RPMI8226 (cell line): ENCODE data around the gene RASGRF1.

Source experiments
- DNase-seq: peaks from one replicate; pipeline ENCODE4 v3.0.0-alpha.2; 2015

RASGRF1 gene

GRCh38 chr15:78983146-78983918, 107.2 kb downstream of the RASGRF1 start:
- no peak for DNase-seq

DNA sequence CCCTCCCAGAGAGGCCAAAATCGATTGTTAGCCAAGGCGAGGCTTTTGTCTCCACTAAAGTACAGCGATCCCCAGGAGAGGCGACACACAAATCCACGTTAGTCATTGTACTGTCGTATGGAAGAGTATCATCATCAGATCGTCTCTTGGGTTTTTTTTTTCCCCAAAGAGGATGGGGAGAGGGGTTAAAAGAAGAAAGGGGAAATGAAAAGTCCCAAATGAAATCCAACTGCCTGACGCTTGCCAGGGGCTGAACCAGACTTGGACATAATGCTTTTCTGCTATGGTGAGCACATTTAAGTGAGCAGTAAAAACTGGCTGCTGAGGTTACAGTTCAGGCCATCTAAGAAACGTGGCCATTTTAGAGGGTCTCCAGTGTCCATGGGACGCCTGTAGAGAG, 107.8 kb downstream of the RASGRF1 start:
- DNase-seq: no peak

DNA sequence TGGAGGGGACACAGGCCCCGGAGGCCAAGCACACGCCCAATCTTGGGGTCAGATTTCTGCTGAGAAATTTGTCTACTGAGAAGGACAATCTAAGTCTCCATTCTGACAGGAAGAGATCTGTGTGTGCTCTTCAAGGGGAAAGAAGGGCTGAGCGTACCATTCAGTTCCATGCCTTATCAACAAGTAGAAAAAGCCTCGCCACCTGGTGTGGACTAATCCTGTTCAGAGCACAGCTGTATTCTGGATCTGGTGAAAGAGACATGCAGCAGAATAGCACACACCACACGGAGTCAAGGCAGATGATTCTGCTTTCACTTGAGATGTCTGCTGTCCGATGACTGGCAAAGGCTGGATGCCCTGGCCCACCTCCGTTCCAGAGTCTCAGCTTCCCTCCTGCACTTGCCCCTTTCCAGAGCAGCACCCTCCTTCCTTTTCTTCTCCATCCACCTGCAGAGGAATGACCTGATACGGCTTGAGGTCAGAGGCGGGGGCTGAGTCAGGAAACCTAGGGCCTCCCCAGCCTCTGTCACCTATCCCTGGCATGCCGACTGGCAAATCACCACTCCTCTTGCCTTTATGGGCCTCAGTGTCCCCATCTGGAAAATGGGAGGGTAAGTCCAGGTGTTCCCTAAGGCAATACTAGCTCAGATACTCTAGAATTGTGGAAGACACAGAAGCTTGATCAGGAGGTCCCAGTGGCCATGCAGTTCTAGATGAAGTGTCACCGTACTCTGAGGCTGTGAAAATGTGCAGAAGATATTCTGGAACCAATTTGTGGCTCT, 108.9 kb downstream of the RASGRF1 start:
- DNase-seq: no peak

- peak; percentile 69 for DNase-seq
Observed at GRCh38 chr15:78979456-78980320, 110.9 kb downstream of the RASGRF1 start.

- DNase-seq: no peak
Observed at GRCh38 chr15:78978601-78979179, 111.9 kb downstream of the RASGRF1 start.

GRCh38 chr15:78977591-78978347, 112.8 kb downstream of the RASGRF1 start:
- no peak for DNase-seq

GRCh38 chr15:78977091-78977571, 113.4 kb downstream of the RASGRF1 start:
- DNase-seq: no peak

- no peak for DNase-seq
Observed at GRCh38 chr15:78976691-78977090, 113.9 kb downstream of the RASGRF1 start.

GRCh38 chr15:78974272-78974918, 116.2 kb downstream of the RASGRF1 start:
- no peak for DNase-seq

GRCh38 chr15:78969687-78970349, 120.8 kb downstream of the RASGRF1 start:
- no peak for DNase-seq

GRCh38 chr15:78968539-78969271, 121.9 kb downstream of the RASGRF1 start:
- DNase-seq: no peak

DNA sequence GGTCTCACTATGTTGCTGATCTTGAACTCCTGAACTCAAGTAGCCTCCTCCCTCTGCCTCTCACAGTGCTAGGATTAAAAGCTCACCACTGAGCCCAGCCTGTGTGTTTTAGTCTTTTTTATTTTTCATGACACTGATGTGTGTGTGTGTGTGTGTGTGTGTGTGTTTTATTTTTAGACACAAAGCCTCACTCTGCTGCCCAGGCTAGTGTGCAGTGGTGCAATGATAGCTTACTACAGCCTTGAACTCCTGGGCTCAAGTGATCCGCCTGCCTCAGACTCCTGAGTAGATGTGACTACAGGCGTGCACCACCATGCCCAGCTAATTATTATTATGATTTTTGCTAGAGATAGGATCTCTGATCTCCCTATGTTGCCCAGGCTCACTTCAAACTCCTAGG, 122.5 kb downstream of the RASGRF1 start:
- no peak for DNase-seq

GRCh38 chr15:78960308-78960707, 130.3 kb downstream of the RASGRF1 start:
- no peak for DNase-seq

DNA sequence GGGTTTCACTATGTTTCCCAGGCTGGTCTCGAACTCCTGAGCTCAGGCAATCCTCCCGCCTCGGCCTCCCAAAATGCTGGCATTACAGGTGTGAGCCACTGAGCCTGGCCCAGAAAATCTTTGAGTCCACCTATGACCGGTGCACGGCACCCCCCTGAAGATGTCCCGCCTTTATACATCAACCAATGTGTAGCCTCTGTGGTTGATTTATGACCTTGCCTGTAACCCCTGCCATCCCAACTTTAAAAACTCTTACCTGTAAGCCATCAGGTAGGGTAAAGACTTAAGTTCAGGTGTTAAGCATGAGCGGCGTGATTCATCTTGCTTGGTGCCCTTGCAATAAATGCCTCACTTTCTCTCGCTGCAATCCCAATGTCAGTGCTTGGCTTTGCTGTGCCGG, 131.2 kb downstream of the RASGRF1 start:
- no peak for DNase-seq

GRCh38 chr15:78957416-78958093, 133.0 kb downstream of the RASGRF1 start:
- no peak for DNase-seq

DNA sequence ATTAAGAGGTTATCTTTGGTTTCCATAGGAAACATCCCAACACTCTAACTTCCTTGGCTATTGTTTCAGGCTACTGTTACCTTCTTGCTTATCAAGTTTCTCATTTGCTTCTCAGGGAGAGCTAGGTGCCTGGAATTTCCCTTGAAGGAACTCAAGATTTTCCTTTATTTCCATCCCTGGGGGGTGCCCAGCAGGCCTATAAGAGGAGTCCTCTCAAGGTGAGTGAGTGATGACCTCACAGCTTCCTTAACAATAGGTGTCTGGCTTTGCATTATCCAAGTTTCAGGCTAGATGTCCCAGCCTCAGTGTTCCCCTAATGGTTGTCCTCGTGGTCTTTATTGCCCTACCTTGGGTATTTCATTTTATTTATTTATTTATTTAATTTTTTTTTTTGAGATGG, 133.6 kb downstream of the RASGRF1 start:
- DNase-seq: no peak

- DNase-seq: no peak
Observed at GRCh38 chr15:78955355-78955754, 135.2 kb downstream of the RASGRF1 start.

DNA sequence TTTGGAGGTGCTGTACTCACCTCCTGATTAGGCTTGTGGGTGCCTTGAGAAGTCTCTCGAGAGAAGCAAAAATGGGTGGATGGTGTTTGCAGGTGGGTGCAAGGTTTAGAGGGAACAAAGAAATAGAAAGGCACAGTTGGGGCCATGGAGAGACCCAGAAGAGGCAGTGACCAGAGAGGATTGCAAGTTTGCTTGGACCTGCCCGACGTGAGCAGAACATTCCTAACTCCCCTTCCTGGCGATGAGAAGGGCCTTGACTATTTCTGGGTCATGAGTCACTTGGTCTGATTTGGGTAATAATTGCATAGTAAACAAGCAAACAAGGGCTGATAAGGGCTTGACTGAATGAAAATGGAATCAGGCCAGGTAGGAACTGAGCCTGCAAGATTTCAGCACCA, 138.7 kb downstream of the RASGRF1 start:
- no peak for DNase-seq
